ENCODE data around the gene TTYH3.

Gene TTYH3, protein sequence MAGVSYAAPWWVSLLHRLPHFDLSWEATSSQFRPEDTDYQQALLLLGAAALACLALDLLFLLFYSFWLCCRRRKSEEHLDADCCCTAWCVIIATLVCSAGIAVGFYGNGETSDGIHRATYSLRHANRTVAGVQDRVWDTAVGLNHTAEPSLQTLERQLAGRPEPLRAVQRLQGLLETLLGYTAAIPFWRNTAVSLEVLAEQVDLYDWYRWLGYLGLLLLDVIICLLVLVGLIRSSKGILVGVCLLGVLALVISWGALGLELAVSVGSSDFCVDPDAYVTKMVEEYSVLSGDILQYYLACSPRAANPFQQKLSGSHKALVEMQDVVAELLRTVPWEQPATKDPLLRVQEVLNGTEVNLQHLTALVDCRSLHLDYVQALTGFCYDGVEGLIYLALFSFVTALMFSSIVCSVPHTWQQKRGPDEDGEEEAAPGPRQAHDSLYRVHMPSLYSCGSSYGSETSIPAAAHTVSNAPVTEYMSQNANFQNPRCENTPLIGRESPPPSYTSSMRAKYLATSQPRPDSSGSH

DNA sequence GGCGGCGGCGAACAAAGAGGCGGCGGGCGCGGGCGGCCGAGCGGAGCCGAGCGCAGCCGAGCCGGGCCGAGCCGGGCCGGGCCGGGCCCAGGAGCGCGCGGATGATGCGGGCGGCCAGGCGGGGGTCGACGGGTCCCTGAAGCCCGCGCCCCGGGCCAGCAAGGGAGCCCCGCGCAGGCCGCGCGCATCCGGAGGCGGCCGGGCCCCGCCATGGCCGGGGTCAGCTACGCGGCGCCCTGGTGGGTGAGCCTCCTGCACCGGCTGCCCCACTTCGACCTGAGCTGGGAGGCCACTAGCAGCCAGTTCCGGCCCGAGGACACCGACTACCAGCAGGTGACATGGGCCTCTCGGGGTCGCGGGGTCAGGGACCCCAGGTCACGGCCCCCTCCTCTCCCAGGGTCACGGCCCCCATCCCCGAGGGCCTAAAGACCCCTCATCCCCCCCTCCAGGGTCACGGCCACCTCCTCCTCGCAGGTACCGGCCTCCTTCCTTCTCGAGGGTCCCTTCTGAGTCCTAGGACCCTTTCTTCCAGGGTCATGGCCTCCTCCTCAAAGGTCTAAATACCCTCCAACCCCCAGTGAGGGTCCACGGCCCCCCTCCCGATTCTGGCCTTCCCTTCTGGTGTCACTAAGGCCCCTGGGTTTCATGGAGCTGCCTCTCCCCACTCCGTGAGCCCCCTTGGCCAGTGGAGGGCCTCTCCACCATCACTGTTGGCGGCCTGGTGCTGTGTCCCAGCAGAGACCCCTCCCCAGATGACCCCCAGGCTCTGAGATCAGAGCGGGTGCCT lies at the start of gene TTYH3:
TSS of gene TTYH3 (plus strand) at position 41 of the 787 bp plus-strand sequence. CDS start at position 211, 170 bp downstream.
- Histone ChIP-seq H3K27ac (peak within 1 kb of the TSS; percentile 89), H3K36me3 (ENCODE audit: insufficient read depth, low read length) (no peaks in the 10 kb centered on the region; the same call in 1 of the 2 replicates), H3K4me3 (peak within 1 kb of the TSS; percentile 83), H3K9ac (ENCODE audit: insufficient read length) (peak within 1 kb of the TSS; percentile 92), H3K9me3 (ENCODE audit: low read depth, low read length) (no peaks in the 10 kb centered on the region)
- TF ChIP-seq EZH2 (IDR thresholded peaks at IDR 0.05) (no peak), FOXP2 (optimal IDR thresholded peaks at IDR 0.05; ENCODE audit: control extremely low read depth, extremely low read length, insufficient read depth) (no peak), POLR2AphosphoS5 (IDR thresholded peaks at IDR 0.05; ENCODE audit: borderline replicate concordance, low read depth, low read length) (no peak)
- DNase-seq (ENCODE audit: low read depth, low spot score) = no peak

DNA sequence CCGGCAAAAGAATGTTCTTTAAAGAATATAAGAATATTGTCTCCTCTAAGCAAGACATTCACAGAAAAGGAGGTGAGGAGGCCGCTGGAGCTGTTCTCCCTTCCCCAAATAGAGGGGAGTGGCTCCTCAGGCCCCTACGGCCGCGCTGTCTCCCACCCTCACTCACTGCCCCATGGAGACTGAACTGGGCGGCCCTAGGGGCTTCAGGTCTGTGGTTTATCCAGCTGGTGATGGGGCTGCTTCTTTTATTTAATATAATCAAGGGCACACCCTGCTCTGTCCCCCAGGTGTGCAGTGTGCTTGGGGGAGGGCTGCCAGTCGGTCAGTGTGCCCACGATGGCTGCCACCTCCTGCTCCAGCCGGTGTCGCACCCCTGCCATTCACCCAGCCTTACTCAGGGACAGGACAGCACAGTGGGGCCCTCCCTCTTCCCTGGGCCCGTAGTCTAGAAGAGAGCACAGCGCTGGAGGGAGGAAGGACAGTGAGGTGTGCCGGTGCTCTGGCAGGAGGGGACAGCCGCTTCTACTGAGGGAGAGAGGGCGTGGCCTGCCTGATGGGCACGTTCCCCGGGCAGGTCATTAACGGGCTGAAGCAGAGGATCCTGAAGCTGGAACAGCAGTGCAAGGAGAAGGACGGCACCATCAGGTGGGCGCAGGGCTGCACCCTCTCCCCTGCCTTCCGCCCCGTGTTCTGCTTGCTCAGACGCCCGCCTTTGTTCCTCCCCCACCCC lies 49.6 kb upstream of the TTYH3 start:
- TF ChIP-seq EZH2 (IDR thresholded peaks at IDR 0.05) (no peak), FOXP2 (optimal IDR thresholded peaks at IDR 0.05; ENCODE audit: control extremely low read depth, extremely low read length, insufficient read depth) (no peak), POLR2AphosphoS5 (IDR thresholded peaks at IDR 0.05; ENCODE audit: borderline replicate concordance, low read depth, low read length) (no peak)
- H3K36me3 ChIP-seq (ENCODE audit: insufficient read depth, low read length) = peaks cover 10% of the 10 kb centered on the region; the same call in 1 of the 2 replicates
- H3K9me3 ChIP-seq (ENCODE audit: low read depth, low read length) = no peaks in the 10 kb centered on the region
- no peak overlapping the region for H3K4me3 ChIP-seq
- H3K9ac ChIP-seq (ENCODE audit: insufficient read length) = no peak overlapping the region
- H3K27ac ChIP-seq = no peak overlapping the region
- no peak for DNase-seq (ENCODE audit: low read depth, low spot score)

- no peak for DNase-seq (ENCODE audit: low read depth, low spot score)
- H3K36me3 ChIP-seq (ENCODE audit: insufficient read depth, low read length) = peaks cover 10% of the 10 kb centered on the region; the same call in 1 of the 2 replicates
- no peaks in the 10 kb centered on the region for H3K9me3 ChIP-seq (ENCODE audit: low read depth, low read length)
- no peak overlapping the region for H3K9ac ChIP-seq (ENCODE audit: insufficient read length)
- TF ChIP-seq POLR2AphosphoS5 (IDR thresholded peaks at IDR 0.05; ENCODE audit: borderline replicate concordance, low read depth, low read length) = no peak
- no peak for TF ChIP-seq FOXP2 (optimal IDR thresholded peaks at IDR 0.05; ENCODE audit: control extremely low read depth, extremely low read length, insufficient read depth)
- no peak for TF ChIP-seq EZH2 (IDR thresholded peaks at IDR 0.05)
- H3K27ac ChIP-seq = no peak overlapping the region
- H3K4me3 ChIP-seq = no peak overlapping the region
Measured at GRCh38 chr7:2583798-2584580, 47.8 kb upstream of the TTYH3 start.

- DNase-seq (ENCODE audit: low read depth, low spot score) = no peak
- no peak overlapping the region for H3K4me3 ChIP-seq
- no peak for TF ChIP-seq FOXP2 (optimal IDR thresholded peaks at IDR 0.05; ENCODE audit: control extremely low read depth, extremely low read length, insufficient read depth)
- no peak for TF ChIP-seq POLR2AphosphoS5 (IDR thresholded peaks at IDR 0.05; ENCODE audit: borderline replicate concordance, low read depth, low read length)
- no peak for TF ChIP-seq EZH2 (IDR thresholded peaks at IDR 0.05)
- no peak overlapping the region for H3K27ac ChIP-seq
- no peaks in the 10 kb centered on the region for H3K9me3 ChIP-seq (ENCODE audit: low read depth, low read length)
- no peak overlapping the region for H3K9ac ChIP-seq (ENCODE audit: insufficient read length)
- peaks cover 10% of the 10 kb centered on the region; the same call in 1 of the 2 replicates for H3K36me3 ChIP-seq (ENCODE audit: insufficient read depth, low read length)
Measured at GRCh38 chr7:2585446-2585845, 46.3 kb upstream of the TTYH3 start.

DNA sequence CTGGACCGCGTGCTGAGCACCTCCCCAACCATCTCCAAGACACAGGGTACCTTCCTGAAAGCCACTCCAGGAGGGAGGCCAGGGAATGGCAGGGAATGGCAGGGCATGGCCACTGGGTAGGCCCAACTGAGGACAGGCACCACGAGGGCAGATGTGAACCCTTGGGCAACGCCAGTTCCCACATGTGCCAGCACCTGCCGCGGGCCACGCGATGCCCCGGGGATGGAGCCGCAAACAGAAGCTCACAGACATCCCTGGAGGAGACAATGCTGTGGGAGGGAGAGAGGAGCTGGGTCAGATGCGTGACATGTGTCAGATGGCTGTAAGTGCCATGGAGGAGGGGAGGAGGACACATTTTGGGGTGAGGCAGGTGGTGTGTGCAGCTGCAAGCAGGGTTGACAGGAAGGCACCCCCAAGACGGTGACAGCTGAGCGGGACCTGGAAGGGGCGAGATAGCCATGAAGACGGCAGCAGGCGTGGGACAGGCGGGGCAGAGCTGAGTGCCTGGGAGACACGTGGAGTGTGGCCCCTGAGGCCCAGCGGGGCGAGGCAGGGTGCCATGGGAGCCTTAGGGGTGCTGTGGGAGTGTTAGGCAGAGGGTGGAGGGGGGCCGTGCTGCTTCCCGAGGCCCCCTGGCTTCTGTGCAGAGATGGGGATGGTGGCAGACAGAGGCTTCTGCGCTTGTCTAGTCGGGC lies 45.3 kb upstream of the TTYH3 start:
- H3K4me3 ChIP-seq = no peak overlapping the region
- H3K36me3 ChIP-seq (ENCODE audit: insufficient read depth, low read length) = peaks cover 10% of the 10 kb centered on the region; the same call in 1 of the 2 replicates
- no peaks in the 10 kb centered on the region for H3K9me3 ChIP-seq (ENCODE audit: low read depth, low read length)
- no peak overlapping the region for H3K27ac ChIP-seq
- DNase-seq (ENCODE audit: low read depth, low spot score) = no peak
- TF ChIP-seq EZH2 (IDR thresholded peaks at IDR 0.05) = no peak
- no peak for TF ChIP-seq FOXP2 (optimal IDR thresholded peaks at IDR 0.05; ENCODE audit: control extremely low read depth, extremely low read length, insufficient read depth)
- TF ChIP-seq POLR2AphosphoS5 (IDR thresholded peaks at IDR 0.05; ENCODE audit: borderline replicate concordance, low read depth, low read length) = no peak
- H3K9ac ChIP-seq (ENCODE audit: insufficient read length) = no peak overlapping the region

DNA sequence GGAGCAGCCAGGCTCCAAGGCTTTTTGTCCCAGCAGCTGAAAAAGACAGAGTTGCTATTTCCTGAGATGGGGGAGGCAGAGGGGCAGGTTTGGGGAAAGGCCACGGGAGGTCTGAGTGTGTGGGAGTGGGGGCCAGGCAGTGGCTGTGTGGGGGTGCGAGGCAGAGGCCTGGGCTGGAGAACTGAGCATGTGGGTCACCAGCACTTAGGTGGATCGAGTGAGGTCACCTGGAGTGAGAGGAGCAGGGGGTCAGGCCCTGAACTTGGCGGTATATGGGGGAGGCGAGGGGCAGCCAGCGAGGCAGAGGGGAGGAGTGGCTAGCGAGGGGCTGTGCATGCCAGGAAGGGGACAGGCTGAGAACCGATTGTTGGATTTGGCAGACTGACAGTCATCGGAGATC lies 44.7 kb upstream of the TTYH3 start:
- Histone ChIP-seq H3K27ac (no peak overlapping the region), H3K9me3 (ENCODE audit: low read depth, low read length) (no peaks in the 10 kb centered on the region), H3K9ac (ENCODE audit: insufficient read length) (no peak overlapping the region), H3K36me3 (ENCODE audit: insufficient read depth, low read length) (peaks cover 10% of the 10 kb centered on the region; the same call in 1 of the 2 replicates), H3K4me3 (no peak overlapping the region)
- no peak for DNase-seq (ENCODE audit: low read depth, low spot score)
- TF ChIP-seq FOXP2 (optimal IDR thresholded peaks at IDR 0.05; ENCODE audit: control extremely low read depth, extremely low read length, insufficient read depth) (no peak), EZH2 (IDR thresholded peaks at IDR 0.05) (no peak), POLR2AphosphoS5 (IDR thresholded peaks at IDR 0.05; ENCODE audit: borderline replicate concordance, low read depth, low read length) (no peak)

GRCh38 chr7:2587778-2588177 lies 44.0 kb upstream of the TTYH3 start:
- TF ChIP-seq FOXP2 (optimal IDR thresholded peaks at IDR 0.05; ENCODE audit: control extremely low read depth, extremely low read length, insufficient read depth) (no peak), POLR2AphosphoS5 (IDR thresholded peaks at IDR 0.05; ENCODE audit: borderline replicate concordance, low read depth, low read length) (no peak), EZH2 (IDR thresholded peaks at IDR 0.05) (no peak)

More at GRCh38 chr7:2587778-2588177, 44.0 kb upstream of the TTYH3 start:
- no peak for DNase-seq (ENCODE audit: low read depth, low spot score)
- H3K9ac ChIP-seq (ENCODE audit: insufficient read length) = no peak overlapping the region
- H3K4me3 ChIP-seq = no peak overlapping the region
- H3K9me3 ChIP-seq (ENCODE audit: low read depth, low read length) = no peaks in the 10 kb centered on the region
- no peak overlapping the region for H3K27ac ChIP-seq
- H3K36me3 ChIP-seq (ENCODE audit: insufficient read depth, low read length) = peaks cover 13% of the 10 kb centered on the region; the same call in 1 of the 2 replicates

All from SK-N-MC (cell line).